HepG2 (cell line): ENCODE results near the gene MLXIPL. TPM values are rescaled to one million over a fixed set of nuclear protein-coding genes. Genes with fewer than 3 reads are reported as not detected.

Experiments used
- ETV5 ChIP-seq: IDR thresholded peaks from 2 replicates; pipeline ENCODE4 v1.6.1; 2018; ENCODE audit warnings: missing biosample characterization, missing genetic modification reagents, inconsistent platforms, borderline replicate concordance
- HIVEP1 ChIP-seq: sonication (generic); formaldehyde crosslinking; IDR thresholded peaks from 2 replicates; pipeline ENCODE4 v1.4.0; 2020; ENCODE audit warnings: mild to moderate bottlenecking, missing genetic modification reagents
- HNF4G ChIP-seq, 2 experiments: sonication (generic) in 1 of 2; formaldehyde crosslinking in 1 of 2; IDR thresholded peaks; 2 replicates each; pipeline versions ENCODE4 v1.4.0 to v1.6.1; 2011 to 2020; ENCODE audit warnings: borderline replicate concordance in 2 of 2, low read depth in 2 of 2, mild to moderate bottlenecking in 2 of 2, low read length in 1 of 2, missing genetic modification reagents in 1 of 2, moderate library complexity in 1 of 2
- KLF12 ChIP-seq: sonication (generic); formaldehyde crosslinking; IDR thresholded peaks from 2 replicates; pipeline ENCODE4 v1.4.0; 2020; ENCODE audit warnings: missing genetic modification reagents, borderline replicate concordance
- NBN ChIP-seq: fragments of 450-650 bp; conservative IDR thresholded peaks from 2 replicates; pipeline ENCODE4 v1.6.1; 2017
- NCOA2 ChIP-seq: sonication (generic); formaldehyde crosslinking; IDR thresholded peaks from 2 replicates; pipeline ENCODE4 v1.8.0; 2022; ENCODE audit warnings: inconsistent platforms
- NFATC3 ChIP-seq: sonication (generic); formaldehyde crosslinking; IDR thresholded peaks from 2 replicates; pipeline ENCODE4 v1.5.1; 2020; ENCODE audit warnings: mild to moderate bottlenecking, missing genetic modification reagents
- PHF20 ChIP-seq: sonication (generic); formaldehyde crosslinking; IDR thresholded peaks from 2 replicates; pipeline ENCODE4 v1.5.0; 2020; ENCODE audit warnings: mild to moderate bottlenecking, missing genetic modification reagents
- PRMT3 ChIP-seq: sonication (generic); formaldehyde crosslinking; IDR thresholded peaks from 2 replicates; pipeline ENCODE4 v1.8.1; 2022; ENCODE audit warnings: low read depth, mild to moderate bottlenecking, moderate library complexity, missing genetic modification reagents, borderline replicate concordance
- REXO4 ChIP-seq: sonication (generic); formaldehyde crosslinking; IDR thresholded peaks from 2 replicates; pipeline ENCODE4 v1.8.0; 2022; ENCODE audit warnings: missing genetic modification reagents, mild to moderate bottlenecking, borderline replicate concordance
- SP140L ChIP-seq: sonication (generic); formaldehyde crosslinking; IDR thresholded peaks from 2 replicates; pipeline ENCODE4 v1.4.0; 2020; ENCODE audit warnings: missing genetic modification reagents, borderline replicate concordance
- SP2 ChIP-seq: sonication (generic); formaldehyde crosslinking; IDR thresholded peaks from 2 replicates; pipeline ENCODE4 v1.5.1; 2020; ENCODE audit warnings: mild to moderate bottlenecking, missing genetic modification reagents
- TAF1 ChIP-seq: sonication (generic); formaldehyde crosslinking; IDR thresholded peaks from 2 replicates; pipeline ENCODE4 v1.4.0; 2020; ENCODE audit warnings: missing genetic modification reagents
- ZNF790 ChIP-seq: sonication (generic); formaldehyde crosslinking; IDR thresholded peaks from 2 replicates; pipeline ENCODE4 v1.8.0; 2022; ENCODE audit warnings: missing genetic modification reagents, mild to moderate bottlenecking, borderline replicate concordance
- ZSCAN9 ChIP-seq: IDR thresholded peaks from 2 replicates; pipeline ENCODE4 v1.6.1; 2016; ENCODE audit warnings: borderline replicate concordance
- polyA plus RNA-seq, 8 experiments: library from polyadenylated mRNA; depleted of rRNA in 3 of 8; stranded (reverse) in 7 of 8; unstranded in 1 of 8; fragments of >200 nt; fragmentation: Illumina TruSeq in 4 of 8; extraction: Trizol in 4 of 8; gene quantifications; 2 replicates each; pipeline versions ENCODE4 v1.2.1 to v1.2.3, GENCODE V29; 2011 to 2016; ENCODE audit warnings: low read depth in 4 of 8, missing spikeins in 1 of 8, mixed read lengths in 1 of 8; ENCODE audit not compliant: insufficient read depth in 1 of 8
- total RNA-seq, 5 experiments: library from RNA; depleted of rRNA; stranded (reverse); fragments of >200 nt; fragmentation: Illumina TruSeq; extraction: Trizol; gene quantifications; 2 replicates each; pipeline ENCODE4 v1.2.3, GENCODE V29; 2016; ENCODE audit warnings: low read depth in 1 of 5
- TF ChIP-seq, protein P1 (sequence below), 2 experiments: sonication (generic) in 1 of 2; formaldehyde crosslinking in 1 of 2; IDR thresholded peaks; 2 replicates each; pipeline versions ENCODE4 v1.6.1 to v1.9.0; 2014 to 2022; ENCODE audit warnings: antibody characterized with exemption in 1 of 2, borderline replicate concordance in 1 of 2, inconsistent platforms in 1 of 2, low read depth in 1 of 2, missing genetic modification reagents in 1 of 2
- TF ChIP-seq, protein P2 (sequence below): sonication (generic); formaldehyde crosslinking; IDR thresholded peaks from 2 replicates; pipeline ENCODE4 v1.4.0; 2020; ENCODE audit warnings: missing genetic modification reagents
- TF ChIP-seq, protein P3 (sequence below): sonication (generic); formaldehyde crosslinking; IDR thresholded peaks from 2 replicates; pipeline ENCODE4 v1.8.1; 2023; ENCODE audit warnings: mild to moderate bottlenecking, moderate library complexity, missing genetic modification reagents
- TF ChIP-seq, protein P4 (sequence below): sonication (generic); formaldehyde crosslinking; IDR thresholded peaks from 2 replicates; pipeline ENCODE4 v1.5.0; 2020; ENCODE audit warnings: mild to moderate bottlenecking, missing genetic modification reagents, moderate library complexity

MLXIPL gene
- total and polyA plus RNA-seq, 2 of the 13 experiments (the other 11 are each of a cell fraction or from before 2014, with no cell fraction given), result 51.6 to 60.1 TPM

DNA sequence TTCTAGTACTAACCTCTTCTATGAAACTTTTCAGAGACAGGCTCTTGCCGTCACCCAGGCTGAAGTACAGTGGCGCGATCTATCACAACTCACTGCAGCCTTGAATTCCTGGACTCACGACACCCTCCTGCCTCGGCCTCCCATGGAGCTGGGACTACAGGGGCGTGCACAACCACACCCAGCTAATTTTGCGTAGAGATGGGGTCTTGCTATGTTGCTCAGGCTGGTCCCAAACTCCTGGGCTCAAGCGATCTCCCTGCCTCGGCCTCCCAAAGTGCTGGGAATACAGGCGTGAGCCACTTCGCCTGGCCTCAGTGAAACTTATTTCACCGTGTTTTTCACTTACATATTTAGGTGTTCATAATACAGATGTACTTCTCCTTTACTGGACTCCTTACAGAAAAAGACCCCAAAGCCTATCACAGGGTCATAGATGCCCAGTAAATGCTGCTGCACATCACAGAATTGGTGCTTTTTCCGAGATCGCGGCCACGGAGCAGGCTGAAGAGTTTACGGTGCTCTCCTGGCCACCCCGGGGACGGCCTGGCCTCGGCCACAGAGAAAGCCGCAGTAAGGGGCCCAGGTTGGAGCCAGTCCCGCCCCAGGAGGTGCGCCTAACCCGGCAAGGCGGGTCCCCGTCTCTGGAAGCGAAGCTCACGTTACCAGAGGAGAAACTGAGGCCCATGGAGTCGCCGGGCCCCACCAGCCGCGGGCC lies 46.5 kb downstream of the MLXIPL start (continued):
- TF ChIP-seq, protein P1, sequence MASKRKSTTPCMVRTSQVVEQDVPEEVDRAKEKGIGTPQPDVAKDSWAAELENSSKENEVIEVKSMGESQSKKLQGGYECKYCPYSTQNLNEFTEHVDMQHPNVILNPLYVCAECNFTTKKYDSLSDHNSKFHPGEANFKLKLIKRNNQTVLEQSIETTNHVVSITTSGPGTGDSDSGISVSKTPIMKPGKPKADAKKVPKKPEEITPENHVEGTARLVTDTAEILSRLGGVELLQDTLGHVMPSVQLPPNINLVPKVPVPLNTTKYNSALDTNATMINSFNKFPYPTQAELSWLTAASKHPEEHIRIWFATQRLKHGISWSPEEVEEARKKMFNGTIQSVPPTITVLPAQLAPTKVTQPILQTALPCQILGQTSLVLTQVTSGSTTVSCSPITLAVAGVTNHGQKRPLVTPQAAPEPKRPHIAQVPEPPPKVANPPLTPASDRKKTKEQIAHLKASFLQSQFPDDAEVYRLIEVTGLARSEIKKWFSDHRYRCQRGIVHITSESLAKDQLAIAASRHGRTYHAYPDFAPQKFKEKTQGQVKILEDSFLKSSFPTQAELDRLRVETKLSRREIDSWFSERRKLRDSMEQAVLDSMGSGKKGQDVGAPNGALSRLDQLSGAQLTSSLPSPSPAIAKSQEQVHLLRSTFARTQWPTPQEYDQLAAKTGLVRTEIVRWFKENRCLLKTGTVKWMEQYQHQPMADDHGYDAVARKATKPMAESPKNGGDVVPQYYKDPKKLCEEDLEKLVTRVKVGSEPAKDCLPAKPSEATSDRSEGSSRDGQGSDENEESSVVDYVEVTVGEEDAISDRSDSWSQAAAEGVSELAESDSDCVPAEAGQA (IDR thresholded peaks at IDR 0.05; ENCODE audit: low read depth), result no peak
- TF ChIP-seq, protein P1 (CRISPR knock-in tag; IDR thresholded peaks at IDR 0.05; ENCODE audit: borderline replicate concordance), result no peak
- TF ChIP-seq ETV5 (CRISPR knock-in tag) (no peak), SP140L (no peak), HNF4G (IDR thresholded peaks at IDR 0.05; ENCODE audit: borderline replicate concordance, low read depth, low read length) (no peak), HNF4G (CRISPR knock-in tag; IDR thresholded peaks at IDR 0.05; ENCODE audit: borderline replicate concordance, low read depth) (no peak), HIVEP1 (CRISPR knock-in tag) (no peak), KLF12 (no peak), ZNF790 (CRISPR knock-in tag) (no peak), TAF1 (CRISPR knock-in tag) (no peak), NCOA2 (CRISPR knock-in tag) (no peak), PHF20 (CRISPR knock-in tag) (no peak), REXO4 (CRISPR knock-in tag) (no peak), ZSCAN9 (CRISPR knock-in tag) (no peak), SP2 (CRISPR knock-in tag) (no peak), PRMT3 (CRISPR knock-in tag) (no peak), NBN (no peak), NFATC3 (peak; percentile 74; the same call in 1 of the 2 replicates)
- TF ChIP-seq, protein P2, sequence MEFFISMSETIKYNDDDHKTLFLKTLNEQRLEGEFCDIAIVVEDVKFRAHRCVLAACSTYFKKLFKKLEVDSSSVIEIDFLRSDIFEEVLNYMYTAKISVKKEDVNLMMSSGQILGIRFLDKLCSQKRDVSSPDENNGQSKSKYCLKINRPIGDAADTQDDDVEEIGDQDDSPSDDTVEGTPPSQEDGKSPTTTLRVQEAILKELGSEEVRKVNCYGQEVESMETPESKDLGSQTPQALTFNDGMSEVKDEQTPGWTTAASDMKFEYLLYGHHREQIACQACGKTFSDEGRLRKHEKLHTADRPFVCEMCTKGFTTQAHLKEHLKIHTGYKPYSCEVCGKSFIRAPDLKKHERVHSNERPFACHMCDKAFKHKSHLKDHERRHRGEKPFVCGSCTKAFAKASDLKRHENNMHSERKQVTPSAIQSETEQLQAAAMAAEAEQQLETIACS (CRISPR knock-in tag), result no peak
- TF ChIP-seq, protein P3, sequence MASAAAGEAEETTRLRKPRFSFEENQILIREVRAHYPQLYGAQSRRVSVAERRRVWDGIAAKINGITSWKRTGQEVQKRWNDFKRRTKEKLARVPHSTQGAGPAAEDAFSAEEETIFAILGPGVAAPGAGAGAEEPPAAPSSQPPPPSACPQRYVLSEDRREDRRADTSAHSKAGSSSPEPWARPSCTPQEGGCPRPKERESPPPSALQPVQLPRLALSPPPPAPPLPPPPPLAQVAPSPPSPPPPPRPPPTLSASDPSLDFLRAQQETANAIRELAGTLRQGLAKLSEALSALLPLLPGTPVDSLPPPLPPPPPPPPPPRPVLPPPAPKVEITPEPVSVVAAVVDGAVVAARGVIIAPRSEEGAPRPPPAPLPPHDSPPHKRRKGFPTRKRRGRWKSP (CRISPR knock-in tag), result no peak; the same call in 1 of the 2 replicates
- TF ChIP-seq, protein P4, sequence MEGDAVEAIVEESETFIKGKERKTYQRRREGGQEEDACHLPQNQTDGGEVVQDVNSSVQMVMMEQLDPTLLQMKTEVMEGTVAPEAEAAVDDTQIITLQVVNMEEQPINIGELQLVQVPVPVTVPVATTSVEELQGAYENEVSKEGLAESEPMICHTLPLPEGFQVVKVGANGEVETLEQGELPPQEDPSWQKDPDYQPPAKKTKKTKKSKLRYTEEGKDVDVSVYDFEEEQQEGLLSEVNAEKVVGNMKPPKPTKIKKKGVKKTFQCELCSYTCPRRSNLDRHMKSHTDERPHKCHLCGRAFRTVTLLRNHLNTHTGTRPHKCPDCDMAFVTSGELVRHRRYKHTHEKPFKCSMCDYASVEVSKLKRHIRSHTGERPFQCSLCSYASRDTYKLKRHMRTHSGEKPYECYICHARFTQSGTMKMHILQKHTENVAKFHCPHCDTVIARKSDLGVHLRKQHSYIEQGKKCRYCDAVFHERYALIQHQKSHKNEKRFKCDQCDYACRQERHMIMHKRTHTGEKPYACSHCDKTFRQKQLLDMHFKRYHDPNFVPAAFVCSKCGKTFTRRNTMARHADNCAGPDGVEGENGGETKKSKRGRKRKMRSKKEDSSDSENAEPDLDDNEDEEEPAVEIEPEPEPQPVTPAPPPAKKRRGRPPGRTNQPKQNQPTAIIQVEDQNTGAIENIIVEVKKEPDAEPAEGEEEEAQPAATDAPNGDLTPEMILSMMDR (CRISPR knock-in tag), result no peak
